Thoracic aorta (tissue), 2 donors: ENCODE results near the gene DKKL1. TPM values are rescaled to one million over a fixed set of nuclear protein-coding genes. Genes with fewer than 3 reads are reported as not detected.

Source experiments
- ATAC-seq: fragments of 150-250 bp; one replicate; pipeline ENCODE4 v1.8.0; 2017; ENCODE audit warnings: low read depth; ENCODE audit not compliant: insufficient number of reproducible peaks, low FRiP score
- DNase-seq: peaks from one replicate; pipeline ENCODE4 v3.0.0-alpha.2; 2020; ENCODE audit warnings: low spot score
- H3K27ac ChIP-seq, 2 donors: fragments of 200-600 bp; sonication (generic); 1 replicate in 1 of 2; 2 replicates in 1 of 2; pipeline ENCODE4 v1.5.1; 2016; ENCODE audit warnings: mild to moderate bottlenecking in 2 of 2, moderate library complexity in 2 of 2
- H3K27me3 ChIP-seq: fragments of 200-600 bp; sonication (generic); replicated peaks from 2 replicates; pipeline ENCODE4 v1.6.0; 2016; ENCODE audit warnings: mild to moderate bottlenecking; ENCODE audit not compliant: insufficient read depth
- H3K36me3 ChIP-seq: fragments of 200-600 bp; sonication (generic); one replicate; pipeline ENCODE4 v1.5.1; 2016
- H3K4me1 ChIP-seq, 2 donors: fragments of 200-600 bp; sonication (generic); 1 replicate in 1 of 2; 2 replicates in 1 of 2; pipeline versions ENCODE4 v1.5.1 to v1.6.0; 2016; ENCODE audit warnings: low read depth in 2 of 2, mild to moderate bottlenecking in 1 of 2; ENCODE audit not compliant: control insufficient read depth in 1 of 2
- H3K4me3 ChIP-seq: fragments of 200-600 bp; sonication (generic); 2 replicates; pipeline ENCODE4 v1.5.1; 2016; ENCODE audit warnings: mild to moderate bottlenecking
- H3K9me3 ChIP-seq: fragments of 200-600 bp; sonication (generic); 2 replicates; pipeline ENCODE4 v1.5.1; 2016
- CTCF ChIP-seq: fragments of 200-600 bp; sonication (generic); IDR thresholded peaks from one replicate; pipeline ENCODE4 v1.5.1; 2019; ENCODE audit warnings: antibody characterized with exemption
- total RNA-seq, 2 donors: library from RNA; depleted of rRNA; stranded (reverse); fragments of >200 nt; gene quantifications; one replicate each; pipeline versions ENCODE4 v1.1.0 to v1.2.3, GENCODE V29; 2016

DKKL1 gene
- total RNA-seq, 2 donors from 2014 or later = 0.95 TPM; not detected in 1

DNA sequence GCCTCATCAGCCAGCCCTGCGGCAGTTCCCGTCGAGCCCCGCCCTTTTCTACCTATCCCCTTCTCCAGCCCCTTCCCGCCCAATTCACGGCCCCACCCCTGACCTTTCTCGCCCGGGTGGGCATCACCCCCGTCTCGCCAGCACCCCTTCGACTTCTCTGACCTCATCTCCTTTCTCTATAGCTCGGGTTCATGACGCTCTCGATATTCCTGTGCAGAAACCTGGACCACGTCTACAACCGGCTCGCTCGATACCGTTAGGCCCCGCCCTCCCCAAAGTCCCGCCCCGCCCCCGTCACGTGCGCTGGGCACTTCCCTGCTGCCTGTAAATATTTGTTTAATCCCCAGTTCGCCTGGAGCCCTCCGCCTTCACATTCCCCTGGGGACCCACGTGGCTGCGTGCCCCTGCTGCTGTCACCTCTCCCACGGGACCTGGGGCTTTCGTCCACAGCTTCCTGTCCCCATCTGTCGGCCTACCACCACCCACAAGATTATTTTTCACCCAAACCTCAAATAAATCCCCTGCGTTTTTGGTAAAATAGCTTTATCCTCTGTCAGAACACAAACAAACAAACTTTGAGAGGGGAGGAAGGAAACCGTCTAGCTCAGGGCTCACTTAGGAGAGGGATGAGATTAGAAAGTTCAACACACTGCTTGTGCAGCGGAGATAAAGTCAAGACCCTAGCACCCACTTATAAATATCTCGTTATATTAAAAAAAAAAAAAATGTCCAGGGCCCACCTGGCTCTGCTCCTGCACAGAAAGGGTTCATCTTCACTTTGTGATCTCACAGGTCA is 23.4 kb upstream of the DKKL1 start:
- peak overlapping the region; percentile 70 for H3K4me3 ChIP-seq
- peak; percentile 36 for DNase-seq

DNA sequence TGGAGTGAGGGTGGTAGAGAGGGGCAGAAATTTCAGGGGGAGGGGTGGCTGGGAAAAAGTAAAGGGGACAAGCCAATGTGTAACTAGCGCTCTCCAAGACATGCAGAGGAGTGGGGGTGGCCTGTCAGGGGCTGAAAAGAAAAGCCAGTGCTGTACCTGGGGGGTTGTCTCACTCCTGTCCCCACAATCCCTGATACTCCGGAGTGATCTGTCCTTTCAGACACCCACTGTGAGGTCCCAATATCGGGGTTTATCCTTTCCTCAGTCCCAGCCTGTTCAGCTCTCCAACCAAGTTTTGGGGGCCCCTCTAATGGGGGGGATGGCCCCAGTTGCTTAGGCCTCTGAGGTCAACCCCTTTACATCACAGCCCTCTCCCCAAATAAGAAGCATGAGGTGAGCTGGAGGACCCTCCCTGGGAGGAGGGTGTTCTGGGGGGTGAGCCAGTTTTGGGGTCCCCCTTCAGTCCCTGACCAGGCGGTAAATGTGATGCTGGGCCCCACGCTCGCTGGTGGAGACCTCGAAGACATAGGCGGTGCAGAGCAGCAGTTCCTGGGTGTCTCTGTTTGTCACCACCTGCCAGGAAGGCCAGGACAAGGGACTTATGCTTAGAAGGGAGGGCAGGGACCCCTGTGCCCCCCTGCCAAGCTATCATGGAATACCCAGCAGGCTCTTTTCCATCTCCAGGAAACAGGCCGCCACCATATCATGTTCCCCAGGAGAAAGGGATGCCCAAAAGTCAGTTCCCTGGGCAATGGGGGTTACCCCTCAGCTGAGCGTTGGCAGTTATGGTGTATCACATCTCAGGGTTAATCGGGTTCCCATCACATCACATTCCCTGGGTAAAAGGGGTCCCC is 22.6 kb upstream of the DKKL1 start:
- no peak for ATAC-seq
- H3K36me3 ChIP-seq = peaks cover 38% of the 10 kb centered on the region
- H3K4me1 ChIP-seq = peaks cover 5 to 22% of the 10 kb centered on the region in 2 donors
- no peak for DNase-seq
- TF ChIP-seq CTCF = no peak
- no peaks in the 10 kb centered on the region for H3K9me3 ChIP-seq
- H3K27ac ChIP-seq = peak overlapping the region; percentile 65 to 86
- H3K4me3 ChIP-seq = no peak overlapping the region
- H3K27me3 ChIP-seq = no peaks in the 10 kb centered on the region

More for the DNA sequence above, 23.4 kb upstream of the DKKL1 start:
- Histone ChIP-seq H3K36me3 (peaks cover 34% of the 10 kb centered on the region), H3K4me1 (peaks cover 5 to 22% of the 10 kb centered on the region in 2 donors), H3K9me3 (no peaks in the 10 kb centered on the region), H3K27me3 (no peaks in the 10 kb centered on the region), H3K27ac (peak overlapping the region; percentile 65 to 86)
- no peak for TF ChIP-seq CTCF
- peak; percentile 47 for ATAC-seq

- Histone ChIP-seq H3K9me3 (no peaks in the 10 kb centered on the region), H3K27me3 (no peaks in the 10 kb centered on the region), H3K36me3 (peaks cover 48% of the 10 kb centered on the region), H3K27ac (no peak overlapping the region), H3K4me1 (peaks cover 5 to 22% of the 10 kb centered on the region in 2 donors), H3K4me3 (no peak overlapping the region)
- TF ChIP-seq CTCF = no peak
- DNase-seq = no peak
- ATAC-seq = no peak
Observed at GRCh38 chr19:49342291-49342721, 21.4 kb upstream of the DKKL1 start.

DNA sequence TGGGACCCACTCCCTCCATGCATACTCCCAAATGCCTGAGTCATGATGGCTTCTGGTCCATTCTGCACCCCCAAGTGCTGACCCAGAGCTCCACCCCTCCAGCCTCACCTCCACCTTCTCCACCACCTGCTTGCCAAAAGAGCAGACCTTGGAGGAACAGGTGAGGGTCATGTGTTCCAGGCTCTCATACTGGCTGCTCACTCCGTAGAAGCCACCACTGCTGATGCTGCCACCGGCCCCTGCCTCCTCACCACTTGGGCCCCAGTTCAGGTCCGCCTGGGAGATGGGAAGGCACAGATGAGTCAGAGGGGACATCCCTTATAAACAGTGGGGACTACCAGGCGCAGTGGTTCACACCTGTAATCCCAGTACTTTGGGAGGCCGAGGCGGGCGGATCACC is 20.6 kb upstream of the DKKL1 start:
- no peak for TF ChIP-seq CTCF
- Histone ChIP-seq H3K27me3 (no peaks in the 10 kb centered on the region), H3K9me3 (no peaks in the 10 kb centered on the region), H3K4me1 (peaks cover 5 to 22% of the 10 kb centered on the region in 2 donors), H3K36me3 (peaks cover 52% of the 10 kb centered on the region), H3K4me3 (no peak overlapping the region), H3K27ac (no peak overlapping the region)
- DNase-seq (no peak), ATAC-seq (no peak)
